ENCODE data around the gene TOMM20. TPM values are rescaled to one million over a fixed set of nuclear protein-coding genes. Genes with fewer than 3 reads are reported as not detected.

TOMM20 gene
- total and polyA plus RNA-seq, 2 of the 8 experiments (the other 6 are each of a cell fraction or from before 2014, with no cell fraction given): 71.4 to 168 TPM

DNA sequence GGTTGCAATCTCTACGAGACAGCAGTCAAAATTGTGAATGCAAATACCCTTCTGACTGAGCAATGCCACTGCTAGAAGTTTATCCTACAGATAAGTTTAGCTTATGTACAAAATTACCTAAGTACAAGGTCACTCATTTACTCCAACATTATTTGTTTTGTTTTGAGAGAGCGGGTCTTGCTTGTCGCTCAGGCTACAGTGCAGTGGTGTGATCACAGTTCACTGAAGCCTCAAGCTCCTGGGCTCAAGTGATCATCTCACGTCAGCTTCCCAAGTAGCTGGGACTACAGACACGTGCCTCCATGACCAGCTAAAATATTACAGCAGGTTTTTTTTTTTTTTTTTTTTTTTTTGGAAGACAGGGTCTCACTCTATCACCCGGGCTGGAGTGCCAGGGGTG, 17.0 kb upstream of the TOMM20 start:
- Histone ChIP-seq H4K5ac (ENCODE audit: insufficient read length, low read depth, low read length) (no peak overlapping the region), H3K79me2 (ENCODE audit: control insufficient read depth in 1 of 2, insufficient read depth in 2 of 2, low read length in 2 of 2) (peaks cover 0 to 7% of the 10 kb centered on the region in 2 experiments; a peak in 1 of 4 replicates), H2AK5ac (ENCODE audit: low read depth, low read length) (no peak overlapping the region), H2AFZ (ENCODE audit: low read length) (no peak overlapping the region), H3K36me3 (ENCODE audit: control insufficient read depth in 2 of 4, insufficient read depth in 4 of 4, low read length in 3 of 4) (peaks cover 15 to 73% (median 39%) of the 10 kb centered on the region in 4 experiments; a peak in 7 of 8 replicates), H3K4me2 (ENCODE audit: insufficient read depth in 1 of 2, low read depth in 2 of 2, low read length in 2 of 2) (no peak overlapping the region), H3K9ac (replicated peaks in 1 of 4; ENCODE audit: extremely low read depth in 1 of 4, low read depth in 3 of 4, low read length in 3 of 4) (no peak overlapping the region), H2BK20ac (ENCODE audit: low read length) (no peak overlapping the region), H3K27ac (ENCODE audit: low read depth, low read length) (no peak overlapping the region), H2BK15ac (ENCODE audit: low read length) (no peak overlapping the region), H3K4ac (replicated peaks; ENCODE audit: insufficient read length, low read depth, low read length) (no peak overlapping the region), H3K79me1 (ENCODE audit: low read depth, low read length) (peaks cover 2% of the 10 kb centered on the region), H2BK12ac (ENCODE audit: low read depth, low read length) (no peak overlapping the region), H2BK120ac (replicated peaks; ENCODE audit: low read depth, low read length) (no peak overlapping the region), H3K23ac (ENCODE audit: insufficient read length) (no peak overlapping the region), H4K8ac (ENCODE audit: extremely low read depth, insufficient read depth, low read length) (no peak overlapping the region), H3K4me1 (replicated peaks in 1 of 4; ENCODE audit: control insufficient read depth in 3 of 4, insufficient read depth in 4 of 4, low read length in 3 of 4) (no peaks in the 10 kb centered on the region), H4K20me1 (replicated peaks in 1 of 2; ENCODE audit: control insufficient read depth in 1 of 2, insufficient read depth in 2 of 2, low read length in 2 of 2) (peaks cover 2 to 10% of the 10 kb centered on the region in 2 experiments), H3K18ac (ENCODE audit: extremely low read depth, low read length) (no peak overlapping the region), H3K9me3 (ENCODE audit: insufficient read depth in 2 of 2, low read depth in 1 of 2, low read length in 1 of 2) (no peaks in the 10 kb centered on the region), H3K14ac (ENCODE audit: insufficient read length) (no peak overlapping the region), H3K23me2 (ENCODE audit: low read depth, low read length) (no peaks in the 10 kb centered on the region), H3K56ac (replicated peaks; ENCODE audit: insufficient read length, low read depth, low read length) (no peak overlapping the region), H4K91ac (replicated peaks; ENCODE audit: insufficient read length, low read length) (no peak overlapping the region), H3K4me3 (ENCODE audit: extremely low read depth in 1 of 4, insufficient read depth in 2 of 4, low read depth in 3 of 4, low read length in 4 of 4) (no peak overlapping the region), H3K27me3 (replicated peaks in 1 of 4; ENCODE audit: control insufficient read depth in 3 of 4, extremely low read depth in 1 of 4, insufficient read depth in 3 of 4, low read length in 3 of 4) (no peaks in the 10 kb centered on the region), H2BK5ac (ENCODE audit: low read depth, low read length) (no peak overlapping the region)
- TF ChIP-seq HDAC2 (IDR thresholded peaks at IDR 0.05; ENCODE audit: borderline replicate concordance in 1 of 2, low read depth in 2 of 2, low read length in 2 of 2): no peak
- no peak for TF ChIP-seq FOSL1 (IDR thresholded peaks at IDR 0.05; ENCODE audit: insufficient read depth, low read depth, low read length)
- no peak for TF ChIP-seq KDM4A (IDR thresholded peaks at IDR 0.05; ENCODE audit: low read depth, low read length, severe bottlenecking)
- no peak for TF ChIP-seq POU5F1 (IDR thresholded peaks at IDR 0.05; ENCODE audit: low read depth, low read length)
- TF ChIP-seq RXRA (IDR thresholded peaks at IDR 0.05; ENCODE audit: insufficient read depth, low read depth, low read length): no peak
- no peak for TF ChIP-seq SP1 (IDR thresholded peaks at IDR 0.05; ENCODE audit: low read depth, low read length)
- no peak for TF ChIP-seq SP2 (IDR thresholded peaks at IDR 0.05; ENCODE audit: low read length)
- no peak for TF ChIP-seq HDAC6 (IDR thresholded peaks at IDR 0.05; ENCODE audit: low read depth, low read length)
- TF ChIP-seq SRF (IDR thresholded peaks at IDR 0.05; ENCODE audit: low read depth, low read length): no peak
- TF ChIP-seq MAFK (IDR thresholded peaks at IDR 0.05; ENCODE audit: low read depth, low read length): no peak
- TF ChIP-seq TCF12 (IDR thresholded peaks at IDR 0.05; ENCODE audit: low read depth, low read length): no peak
- FAIRE-seq: no peak
- ChIA-PET CTCF (ENCODE audit: partially characterized antibody) (no interaction called here), POLR2A (ENCODE audit: partially characterized antibody) (interaction anchor here (0.8 to 4.6 kb wide), 7 partner anchors 7 to 719 kb away, joined by 3 to 18 read pairs (median 4); partner anchors contain the start of gene TOMM20)
- DNase-seq (ENCODE audit: low read depth in 1 of 2, low spot score in 2 of 2): peak in 1 of 2 experiments; percentile 19
- WGBS, 2 experiments (ENCODE audit: extremely low coverage in 1 of 2, insufficient coverage in 1 of 2, insufficient read length in 1 of 2, insufficient replicate concordance in 2 of 2, low coverage in 1 of 2, low lambda C conversion rate in 2 of 2, missing lambda C conversion rate in 1 of 2): 97% methylated on average over 6 of the region's 6 CpGs; no CpG with 5 or more reads in 1 of the 2 experiments

All from H1 (cell line).